Esophagus muscularis mucosa (tissue), 4 donors: Measurements from ENCODE around the gene ZNF732. TPM values are rescaled to one million over a fixed set of nuclear protein-coding genes. Genes with fewer than 3 reads are reported as not detected.

Experiments
- DNase-seq: peaks from one replicate; pipeline ENCODE4 v3.0.0-alpha.2; 2017; ENCODE audit errors: extremely low spot score
- H3K27ac ChIP-seq, 4 donors: fragments of 200-600 bp; sonication (generic); replicated peaks in 1 of 4; 1 replicate in 3 of 4; 2 replicates in 1 of 4; pipeline ENCODE4 v1.5.1; 2016 to 2019; ENCODE audit warnings: mild to moderate bottlenecking in 1 of 4
- H3K27me3 ChIP-seq, 4 donors: fragments of 200-600 bp; sonication (generic); one replicate each; pipeline versions ENCODE4 v1.5.1 to v1.6.0; 2016 to 2019
- H3K36me3 ChIP-seq, 4 donors: fragments of 200-600 bp; sonication (generic); one replicate each; pipeline ENCODE4 v1.5.1; 2016 to 2019
- H3K4me1 ChIP-seq, 4 donors: fragments of 200-600 bp; sonication (generic); one replicate each; pipeline ENCODE4 v1.5.1; 2016 to 2019
- H3K4me3 ChIP-seq, 4 donors: fragments of 200-600 bp; sonication (generic); 1 replicate in 2 of 4; 2 replicates in 2 of 4; pipeline ENCODE4 v1.5.1; 2016 to 2019; ENCODE audit warnings: mild to moderate bottlenecking in 4 of 4, moderate library complexity in 1 of 4
- H3K9me3 ChIP-seq, 4 donors: fragments of 200-600 bp; sonication (generic); 1 replicate in 3 of 4; 2 replicates in 1 of 4; pipeline ENCODE4 v1.5.1; 2016 to 2019
- CTCF ChIP-seq, 3 experiments: fragments of 200-600 bp in 2 of 3; fragments of 450-650 bp in 1 of 3; sonication (generic) in 2 of 3; IDR thresholded peaks; one replicate each; pipeline ENCODE4 v1.5.1; 2017 to 2019; ENCODE audit warnings: antibody characterized with exemption in 3 of 3, mild to moderate bottlenecking in 2 of 3, moderate library complexity in 1 of 3
- EP300 ChIP-seq: sonication (generic); formaldehyde crosslinking; IDR thresholded peaks from one replicate; pipeline ENCODE4 v1.6.1; 2017; ENCODE audit warnings: antibody characterized with exemption
- POLR2A ChIP-seq: fragments of 450-650 bp; IDR thresholded peaks from one replicate; pipeline ENCODE4 v1.6.1; 2017; ENCODE audit warnings: antibody characterized with exemption, moderate library complexity, mild to moderate bottlenecking, low read depth
- POLR2AphosphoS5 ChIP-seq, 2 donors: sonication (generic); formaldehyde crosslinking; IDR thresholded peaks; one replicate each; pipeline ENCODE4 v1.6.1; 2017; ENCODE audit warnings: antibody characterized with exemption in 2 of 2
- WGBS: methylation state at CpG from one replicate; pipeline ENCODE4 v1.1.5; 2018; 5-methylcytosine and 5-hydroxymethylcytosine counted together
- intact Hi-C: fragments of 100-400 bp; cut with DNase I; formaldehyde crosslinking; loops from one replicate; pipeline ENCODE4 v1.15.1; 2023
- small RNA-seq, 3 donors: library from RNA; depleted of rRNA; stranded (forward); fragments of <200 nt; gene quantifications; one replicate each; pipeline ENCODE3, GENCODE V24; 2016
- total RNA-seq, 4 donors: library from RNA; depleted of rRNA; stranded (reverse); fragments of >200 nt; gene quantifications; one replicate each; pipeline versions ENCODE4 v1.1.0 to v1.2.1, GENCODE V29; 2016

ZNF732 gene
- total RNA-seq, 4 donors from 2014 or later = 0.50 TPM; not detected in 3

GRCh38 chr4:234178-234577 lies 71.1 kb downstream of the ZNF732 start:
- WGBS = 89% methylated on average over 1 of the region's 1 CpG
- Histone ChIP-seq H3K36me3 (no peaks in the 10 kb centered on the region), H3K4me3 (no peak overlapping the region), H3K9me3 (peaks cover 0 to 7% (median 1%) of the 10 kb centered on the region in 4 donors), H3K27me3 (no peaks in the 10 kb centered on the region), H3K27ac (no peak overlapping the region), H3K4me1 (no peaks in the 10 kb centered on the region)
- no peak for TF ChIP-seq POLR2AphosphoS5 (IDR thresholded peaks at IDR 0.05)
- no peak for TF ChIP-seq POLR2A
- TF ChIP-seq EP300 = no peak
- TF ChIP-seq CTCF (IDR thresholded peaks at IDR 0.05) = no peak
- intact Hi-C loops = no loop called here
- DNase-seq = no peak

- H3K27me3 ChIP-seq = no peaks in the 10 kb centered on the region
- TF ChIP-seq POLR2AphosphoS5 (IDR thresholded peaks at IDR 0.05) (no peak), CTCF (IDR thresholded peaks at IDR 0.05) (no peak), EP300 (no peak), POLR2A (no peak)
- intact Hi-C loops = no loop called here
- H3K4me1 ChIP-seq = no peaks in the 10 kb centered on the region
- DNase-seq = no peak
- 100% methylated on average over 1 of the region's 1 CpG for WGBS
- H3K27ac ChIP-seq = no peak overlapping the region
- H3K36me3 ChIP-seq = peaks cover 0 to 4% (median 0%) of the 10 kb centered on the region in 4 donors
- H3K4me3 ChIP-seq = no peak overlapping the region
- H3K9me3 ChIP-seq = peaks cover 0 to 10% (median 5%) of the 10 kb centered on the region in 4 donors
Observed at GRCh38 chr4:223913-224497, 81.3 kb downstream of the ZNF732 start.

Small RNA genes within 50 kb of the gene (small RNA-seq; reads per million reads assigned to genes)
- gene AC079140.2 (0 reads per million in 3 donors), gene MIR571 (0 reads per million in 3 donors)

Other genes starting within 250 kb of the ZNF732 start
- gene ZNF718, start 181.0 kb downstream of the ZNF732 start, total RNA-seq = 10 to 100 TPM in 1 of 4 donors, 1 to 10 TPM in 3; 4.6 to 16.2 (median 5.7) TPM
- 10 to 100 TPM in 2 of 4 donors, 1 to 10 TPM in 2; 8.6 to 15.0 (median 10.1) TPM for gene ZNF141, start 32.3 kb upstream of the ZNF732 start, total RNA-seq
- 10 to 100 TPM; 12.7 to 19.1 (median 14.1) TPM for gene ZNF721, start 193.7 kb upstream of the ZNF732 start, total RNA-seq
- 10 to 100 TPM; 26.6 to 46.5 (median 35.4) TPM for gene PIGG, start 193.7 kb upstream of the ZNF732 start, total RNA-seq